ENCODE measurements around the gene RBM12. TPM values are rescaled to one million over a fixed set of nuclear protein-coding genes. Genes with fewer than 3 reads are reported as not detected.
"Not testable (repeated sequence)": the region's sequence is repeated elsewhere in the genome, so short reads cannot be mapped to it uniquely, and the experiment has no call there.

The RBM12 gene
- total RNA-seq, 1 experiment from 2014 or later = 125 TPM

- Mint-ChIP-seq H3K27me3 (ENCODE audit: low read depth) (no peaks in the 10 kb centered on the region), H3K9me3 (peaks cover 18% of the 10 kb centered on the region), H3K27ac (no peak overlapping the region), H3K4me3 (no peak overlapping the region), H3K36me3 (peaks cover 41% of the 10 kb centered on the region), H3K4me1 (no peaks in the 10 kb centered on the region)
- ChIA-PET POLR2A (no interaction called here), CTCF (interaction anchor here (0.7 kb wide), 1 partner anchor 85 kb away, joined by 3 read pairs; no protein-coding TSS in a partner anchor)
- no peak for TF ChIP-seq ZNF232 (CRISPR knock-in tag; IDR thresholded peaks at IDR 0.05)
- TF ChIP-seq E2F4 (CRISPR knock-in tag; IDR thresholded peaks at IDR 0.05; ENCODE audit: borderline replicate concordance, low read depth) = no peak
- no peak for TF ChIP-seq ZNF416 (CRISPR knock-in tag; IDR thresholded peaks at IDR 0.05)
- no peak for TF ChIP-seq PREB (CRISPR knock-in tag; IDR thresholded peaks at IDR 0.05; ENCODE audit: borderline replicate concordance)
- no peak for TF ChIP-seq USF1 (CRISPR knock-in tag; IDR thresholded peaks at IDR 0.05)
- no peak for TF ChIP-seq MAX (CRISPR knock-in tag; IDR thresholded peaks at IDR 0.05)
- TF ChIP-seq NFATC4 (CRISPR knock-in tag; IDR thresholded peaks at IDR 0.05) = no peak
- TF ChIP-seq ZSCAN18 (CRISPR knock-in tag; IDR thresholded peaks at IDR 0.05) = no peak
- no peak for TF ChIP-seq MXD4 (CRISPR knock-in tag; IDR thresholded peaks at IDR 0.05; ENCODE audit: borderline replicate concordance)
- no peak for TF ChIP-seq AR (CRISPR knock-in tag; IDR thresholded peaks at IDR 0.05)
- ATAC-seq (no peak), DNase-seq (ENCODE audit: low spot score) (no peak)
Observed at GRCh38 chr20:35690265-35690664, 25.6 kb upstream of the RBM12 start.

- H3K9me3 Mint-ChIP-seq = peaks cover 18% of the 10 kb centered on the region
- DNase-seq (ENCODE audit: low spot score) = peak; percentile 75
- H3K27me3 Mint-ChIP-seq (ENCODE audit: low read depth) = not testable (repeated sequence)
Observed at GRCh38 chr20:35686872-35687271, 22.2 kb upstream of the RBM12 start.

GRCh38 chr20:35685368-35685767 is 20.7 kb upstream of the RBM12 start:
- H3K27me3 Mint-ChIP-seq (ENCODE audit: low read depth); H3K4me3 Mint-ChIP-seq; POLR2A ChIA-PET; ATAC-seq; H3K27ac Mint-ChIP-seq; DNase-seq (ENCODE audit: low spot score); H3K4me1 Mint-ChIP-seq: not testable (repeated sequence)
- CTCF ChIA-PET = interaction anchor here (1.5 kb wide), 1 partner anchor 262 kb away, joined by 6 read pairs; no protein-coding TSS in a partner anchor
- Mint-ChIP-seq H3K9me3 (peaks cover 18% of the 10 kb centered on the region), H3K36me3 (peaks cover 36% of the 10 kb centered on the region)

More at GRCh38 chr20:35686872-35687271, 22.2 kb upstream of the RBM12 start:
- H3K27ac Mint-ChIP-seq, POLR2A ChIA-PET, H3K4me3 Mint-ChIP-seq, ATAC-seq, H3K4me1 Mint-ChIP-seq: not testable (repeated sequence)
- CTCF ChIA-PET = interaction anchor here (0.6 to 1.6 kb wide), 7 partner anchors 67 to 306 kb away, joined by 3 to 7 read pairs (median 6); partner anchors contain the start of gene SCAND1
- TF ChIP-seq CTCF (IDR thresholded peaks at IDR 0.05) = peak; percentile 38; the same call in 1 of the 2 replicates
- peaks cover 37% of the 10 kb centered on the region for H3K36me3 Mint-ChIP-seq
